Measurements from ENCODE around the gene SMIM17. TPM values are rescaled to one million over a fixed set of nuclear protein-coding genes. Genes with fewer than 3 reads are reported as not detected.

Gene SMIM17
- 0.55 and 0.71 TPM in 2 replicates for total RNA-seq (2014; rRNA removed; shearing (Covaris generic))

GRCh38 chr19:56642711-56643459 is at the start of gene SMIM17:
Gene SMIM17 (plus strand): TSS chr19:56643159. CDS start chr19:56645668, 2,509 bp downstream.
- Histone ChIP-seq H3K27ac (no peak within 1 kb of the TSS), H3K27me3 (no peaks in the 10 kb centered on the region), H3K9me3 (replicated peaks) (0 out of 2 replicates have a peak, but pooled peaks cover 2% of the 10 kb centered on the region), H3K36me3 (no peaks in the 10 kb centered on the region), H3K4me3 (no peak within 1 kb of the TSS), H3K4me1 (no peaks in the 10 kb centered on the region)
- no peak for DNase-seq

- H3K27me3 ChIP-seq = no peaks in the 10 kb centered on the region
Observed at GRCh38 chr19:56594446-56594782, 48.5 kb upstream of the SMIM17 start.

GRCh38 chr19:56594783-56595547 is 48.0 kb upstream of the SMIM17 start, which contains the start of gene ZNF71:
Gene ZNF71 (plus strand): TSS chr19:56595302. CDS start chr19:56601559, 6,257 bp downstream.
- peaks cover 7% of the 10 kb centered on the region; the same call in 1 of the 2 replicates for H3K36me3 ChIP-seq
- peak within 1 kb of the TSS; percentile 92 for H3K4me3 ChIP-seq
- H3K27me3 ChIP-seq = no peaks in the 10 kb centered on the region
- H3K4me1 ChIP-seq = no peaks in the 10 kb centered on the region
- H3K9me3 ChIP-seq (replicated peaks) = peaks cover 3% of the 10 kb centered on the region
- peak within 1 kb of the TSS; percentile 40 for H3K27ac ChIP-seq
- DNase-seq = peak; percentile 91 to 92

More at GRCh38 chr19:56594446-56594782, 48.5 kb upstream of the SMIM17 start:
- no peak overlapping the region for H3K27ac ChIP-seq
- H3K9me3 ChIP-seq (replicated peaks) = peaks cover 3% of the 10 kb centered on the region
- DNase-seq = no peak
- H3K36me3 ChIP-seq = peaks cover 7% of the 10 kb centered on the region; the same call in 1 of the 2 replicates
- peak overlapping the region; percentile 92 for H3K4me3 ChIP-seq
- H3K4me1 ChIP-seq = no peaks in the 10 kb centered on the region

- no peaks in the 10 kb centered on the region for H3K4me1 ChIP-seq
- H3K9me3 ChIP-seq (replicated peaks) = peaks cover 3% of the 10 kb centered on the region
- peak overlapping the region; percentile 92 for H3K4me3 ChIP-seq
- no peak for DNase-seq
- H3K27ac ChIP-seq = peak overlapping the region; percentile 40
- no peaks in the 10 kb centered on the region for H3K27me3 ChIP-seq
- peaks cover 8% of the 10 kb centered on the region for H3K36me3 ChIP-seq
Observed at GRCh38 chr19:56595548-56595899, 47.4 kb upstream of the SMIM17 start.

- Histone ChIP-seq H3K27me3 (no peaks in the 10 kb centered on the region), H3K4me3 (no peak overlapping the region), H3K36me3 (peaks cover 19% of the 10 kb centered on the region), H3K4me1 (no peaks in the 10 kb centered on the region), H3K27ac (no peak overlapping the region), H3K9me3 (replicated peaks) (peaks cover 3% of the 10 kb centered on the region)
- no peak for DNase-seq
Observed at GRCh38 chr19:56596676-56597075, 46.3 kb upstream of the SMIM17 start.

GRCh38 chr19:56597696-56598095 is 45.3 kb upstream of the SMIM17 start:
- Histone ChIP-seq H3K27me3 (no peaks in the 10 kb centered on the region), H3K4me1 (no peaks in the 10 kb centered on the region), H3K27ac (no peak overlapping the region), H3K4me3 (no peak overlapping the region), H3K36me3 (peaks cover 28% of the 10 kb centered on the region), H3K9me3 (replicated peaks) (peaks cover 5% of the 10 kb centered on the region)
- no peak for DNase-seq

GRCh38 chr19:56601375-56601774 is 41.6 kb upstream of the SMIM17 start:
- Histone ChIP-seq H3K4me3 (no peak overlapping the region), H3K4me1 (no peaks in the 10 kb centered on the region), H3K36me3 (peaks cover 38% of the 10 kb centered on the region), H3K9me3 (replicated peaks) (peaks cover 12% of the 10 kb centered on the region), H3K27ac (no peak overlapping the region), H3K27me3 (no peaks in the 10 kb centered on the region)
- no peak for DNase-seq

- DNase-seq = no peak
- Histone ChIP-seq H3K27me3 (no peaks in the 10 kb centered on the region), H3K36me3 (peaks cover 31% of the 10 kb centered on the region), H3K4me3 (no peak overlapping the region), H3K9me3 (replicated peaks) (peaks cover 14% of the 10 kb centered on the region), H3K27ac (no peak overlapping the region), H3K4me1 (no peaks in the 10 kb centered on the region)
Observed at GRCh38 chr19:56603829-56604228, 39.1 kb upstream of the SMIM17 start.

- Histone ChIP-seq H3K36me3 (peaks cover 12% of the 10 kb centered on the region), H3K27ac (no peak overlapping the region), H3K9me3 (replicated peaks) (peaks cover 12% of the 10 kb centered on the region)
Observed at GRCh38 chr19:56608274-56608964, 34.5 kb upstream of the SMIM17 start.

GRCh38 chr19:56611288-56611687 is 31.7 kb upstream of the SMIM17 start:
- H3K9me3 ChIP-seq (replicated peaks) = peaks cover 6% of the 10 kb centered on the region
- no peaks in the 10 kb centered on the region for H3K27me3 ChIP-seq
- DNase-seq = no peak
- H3K4me1 ChIP-seq = no peaks in the 10 kb centered on the region
- H3K27ac ChIP-seq = no peak overlapping the region
- peaks cover 12% of the 10 kb centered on the region for H3K36me3 ChIP-seq
- H3K4me3 ChIP-seq = no peak overlapping the region

More at GRCh38 chr19:56608274-56608964, 34.5 kb upstream of the SMIM17 start:
- DNase-seq = no peak
- no peaks in the 10 kb centered on the region for H3K4me1 ChIP-seq
- H3K4me3 ChIP-seq = no peak overlapping the region
- no peaks in the 10 kb centered on the region for H3K27me3 ChIP-seq

GRCh38 chr19:56612737-56613136 is 30.2 kb upstream of the SMIM17 start:
- H3K9me3 ChIP-seq (replicated peaks) = peaks cover 6% of the 10 kb centered on the region
- no peak overlapping the region for H3K4me3 ChIP-seq
- H3K4me1 ChIP-seq = peaks cover 2% of the 10 kb centered on the region; the same call in 1 of the 2 replicates
- peaks cover 12% of the 10 kb centered on the region for H3K36me3 ChIP-seq
- no peak for DNase-seq
- H3K27ac ChIP-seq = no peak overlapping the region
- H3K27me3 ChIP-seq = no peaks in the 10 kb centered on the region

GRCh38 chr19:56613639-56614038 is 29.3 kb upstream of the SMIM17 start:
- Histone ChIP-seq H3K27ac (no peak overlapping the region), H3K36me3 (peaks cover 12% of the 10 kb centered on the region), H3K4me1 (peaks cover 6% of the 10 kb centered on the region; the same call in 1 of the 2 replicates), H3K9me3 (replicated peaks) (peaks cover 9% of the 10 kb centered on the region), H3K4me3 (no peak overlapping the region), H3K27me3 (no peaks in the 10 kb centered on the region)
- no peak for DNase-seq

GRCh38 chr19:56617531-56617930 is 25.4 kb upstream of the SMIM17 start:
- H3K27ac ChIP-seq = no peak overlapping the region
- peaks cover 22% of the 10 kb centered on the region for H3K36me3 ChIP-seq
- peak; percentile 55 to 72 for DNase-seq

GRCh38 chr19:56619121-56619520 is 23.8 kb upstream of the SMIM17 start:
- peaks cover 10% of the 10 kb centered on the region for H3K9me3 ChIP-seq (replicated peaks)
- no peak overlapping the region for H3K27ac ChIP-seq
- peaks cover 33% of the 10 kb centered on the region for H3K36me3 ChIP-seq
- H3K27me3 ChIP-seq = no peaks in the 10 kb centered on the region
- no peak for DNase-seq
- H3K4me3 ChIP-seq = no peak overlapping the region
- H3K4me1 ChIP-seq = peaks cover 6% of the 10 kb centered on the region; the same call in 1 of the 2 replicates

More at GRCh38 chr19:56617531-56617930, 25.4 kb upstream of the SMIM17 start:
- H3K27me3 ChIP-seq = no peaks in the 10 kb centered on the region
- peaks cover 6% of the 10 kb centered on the region; the same call in 1 of the 2 replicates for H3K4me1 ChIP-seq
- H3K4me3 ChIP-seq = no peak overlapping the region
- H3K9me3 ChIP-seq (replicated peaks) = peaks cover 10% of the 10 kb centered on the region

Measured in SJCRH30 (cell line).